Stimulated activated CD8-positive, alpha-beta memory T cell treated with anti-CD3 and anti-CD28 coated beads, Interleukin-7, amount 100 ng/mL, for 24 hours (primary cell): ENCODE measurements around the gene TRIM2.
"Not testable (repeated sequence)": the region's sequence is repeated elsewhere in the genome, so short reads cannot be mapped to it uniquely, and the experiment has no call there.

Experiments
- DNase-seq: peaks from one replicate; pipeline ENCODE4 v3.0.0-alpha.2; 2020; ENCODE audit warnings: low read depth

Gene TRIM2

DNA sequence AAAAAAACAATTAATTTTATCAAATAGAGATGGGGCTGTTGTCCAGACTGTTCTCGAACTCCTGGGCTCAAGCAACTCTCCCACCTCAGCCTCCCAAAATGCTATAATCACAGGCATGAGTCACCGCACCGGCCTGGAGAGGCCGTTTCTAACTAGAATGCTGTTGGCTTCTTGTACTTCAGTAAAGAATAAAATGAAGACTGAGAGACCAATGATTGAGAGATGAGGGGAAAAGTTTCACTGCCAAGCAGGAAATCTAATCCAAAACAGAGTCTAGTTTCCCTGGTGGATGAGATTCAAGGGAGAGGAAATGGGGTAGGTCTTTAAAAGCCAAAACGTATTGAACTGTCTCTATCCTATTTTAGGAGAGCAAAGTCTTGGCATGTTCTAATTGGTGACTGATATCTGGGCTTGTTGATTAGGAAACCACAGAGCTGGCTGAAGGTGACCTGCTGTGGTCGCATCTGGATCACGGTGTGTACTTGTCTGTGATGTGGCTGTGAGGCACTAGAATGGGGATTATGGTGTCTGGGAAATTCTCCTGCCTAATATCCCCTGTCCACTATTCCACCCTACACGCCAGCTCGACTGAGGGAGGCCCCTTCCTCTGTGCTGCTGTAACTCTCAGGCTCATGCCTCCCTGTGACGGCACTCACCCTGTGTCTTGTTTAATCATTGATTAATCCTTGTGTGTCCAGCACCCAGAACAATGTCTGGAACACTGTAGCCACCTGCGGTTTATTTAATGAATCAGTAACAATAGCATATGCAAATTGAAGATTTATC lies 15.0 kb upstream of the TRIM2 start:
- DNase-seq = no peak

DNA sequence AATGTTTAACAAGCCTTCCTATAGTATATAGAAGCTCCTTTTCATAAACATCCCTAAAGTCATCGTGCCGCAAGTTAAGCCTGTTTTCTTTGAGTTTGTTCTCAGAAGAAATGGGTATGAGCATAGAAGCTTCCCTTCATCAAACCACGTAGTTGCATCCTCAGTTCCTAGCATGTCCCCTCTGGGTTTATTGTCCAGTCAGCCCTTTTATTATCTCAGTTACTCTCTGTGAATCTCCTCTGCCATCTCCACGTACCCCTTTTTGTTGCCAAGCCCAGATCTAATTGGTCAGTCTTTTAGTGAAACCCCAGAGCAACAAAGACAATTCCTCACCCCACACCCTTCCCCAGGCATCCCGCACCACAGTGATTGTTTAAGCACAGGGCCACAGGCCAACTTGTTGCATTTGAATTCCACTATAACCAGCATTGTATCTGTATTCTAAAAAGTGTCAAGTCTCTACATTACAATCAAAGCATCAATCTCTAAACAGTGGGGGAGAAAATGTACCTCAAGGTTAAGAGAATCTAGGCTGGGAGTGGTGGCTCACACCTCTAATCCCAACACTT lies 12.4 kb upstream of the TRIM2 start:
- DNase-seq = no peak

DNA sequence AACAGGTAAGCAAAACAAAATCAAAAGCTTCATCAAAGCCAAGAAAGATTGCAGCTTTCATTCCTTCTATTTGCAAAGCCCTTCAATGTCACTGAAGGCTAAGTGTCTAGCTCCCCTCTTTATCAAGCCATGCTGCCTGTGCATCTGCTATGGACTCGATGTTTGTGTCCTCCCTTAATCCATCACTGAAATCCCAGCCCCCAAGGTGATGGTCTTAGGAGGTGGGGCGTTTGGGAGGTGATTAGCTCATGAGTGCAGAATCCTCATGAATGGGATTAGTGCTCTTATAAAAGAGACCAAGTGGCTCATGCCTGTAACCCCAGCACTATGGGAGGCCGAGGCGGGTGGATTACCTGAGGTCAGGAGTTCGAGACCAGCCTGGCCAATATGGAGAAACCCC lies 6.9 kb upstream of the TRIM2 start:
- DNase-seq = no peak

DNA sequence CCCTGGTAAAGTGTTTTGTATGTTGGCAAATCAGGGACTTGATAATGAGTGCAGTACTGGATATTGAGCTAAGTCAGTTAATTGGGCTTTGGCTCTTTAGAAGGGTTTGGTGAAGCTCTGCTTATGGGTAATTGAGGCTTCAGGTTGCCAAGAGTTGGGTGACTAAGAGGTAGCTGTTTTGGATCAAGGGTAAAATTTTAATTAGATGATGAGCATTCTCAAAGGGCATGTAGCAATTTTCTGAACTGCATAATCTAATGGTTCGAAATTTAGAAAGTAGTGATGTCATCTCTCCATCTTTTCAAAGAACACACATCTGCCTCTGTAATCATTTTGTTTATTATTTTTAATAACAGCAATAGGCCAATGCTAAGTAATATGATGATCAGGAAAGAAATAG lies 5.5 kb upstream of the TRIM2 start:
- DNase-seq = no peak

DNA sequence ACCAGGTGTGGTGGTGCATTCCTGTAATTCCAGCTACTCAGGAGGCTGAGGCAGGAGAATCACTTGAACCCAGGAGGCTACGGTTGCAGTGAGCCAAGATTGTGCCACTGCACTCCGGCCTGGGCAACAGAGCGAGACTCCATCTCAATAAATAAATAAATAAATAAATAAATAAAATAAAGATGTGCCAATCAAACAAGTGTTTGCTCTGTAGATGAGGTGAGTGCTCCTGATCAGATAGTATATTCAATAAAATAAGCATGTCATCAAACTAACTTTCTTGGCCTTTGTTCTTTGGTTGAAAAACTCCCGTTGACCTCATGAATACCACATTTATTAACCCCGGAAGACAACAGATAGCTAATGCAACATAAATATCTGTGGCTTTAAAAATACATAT lies 497 bp upstream of the TRIM2 start:
- DNase-seq = not testable (repeated sequence)

DNA sequence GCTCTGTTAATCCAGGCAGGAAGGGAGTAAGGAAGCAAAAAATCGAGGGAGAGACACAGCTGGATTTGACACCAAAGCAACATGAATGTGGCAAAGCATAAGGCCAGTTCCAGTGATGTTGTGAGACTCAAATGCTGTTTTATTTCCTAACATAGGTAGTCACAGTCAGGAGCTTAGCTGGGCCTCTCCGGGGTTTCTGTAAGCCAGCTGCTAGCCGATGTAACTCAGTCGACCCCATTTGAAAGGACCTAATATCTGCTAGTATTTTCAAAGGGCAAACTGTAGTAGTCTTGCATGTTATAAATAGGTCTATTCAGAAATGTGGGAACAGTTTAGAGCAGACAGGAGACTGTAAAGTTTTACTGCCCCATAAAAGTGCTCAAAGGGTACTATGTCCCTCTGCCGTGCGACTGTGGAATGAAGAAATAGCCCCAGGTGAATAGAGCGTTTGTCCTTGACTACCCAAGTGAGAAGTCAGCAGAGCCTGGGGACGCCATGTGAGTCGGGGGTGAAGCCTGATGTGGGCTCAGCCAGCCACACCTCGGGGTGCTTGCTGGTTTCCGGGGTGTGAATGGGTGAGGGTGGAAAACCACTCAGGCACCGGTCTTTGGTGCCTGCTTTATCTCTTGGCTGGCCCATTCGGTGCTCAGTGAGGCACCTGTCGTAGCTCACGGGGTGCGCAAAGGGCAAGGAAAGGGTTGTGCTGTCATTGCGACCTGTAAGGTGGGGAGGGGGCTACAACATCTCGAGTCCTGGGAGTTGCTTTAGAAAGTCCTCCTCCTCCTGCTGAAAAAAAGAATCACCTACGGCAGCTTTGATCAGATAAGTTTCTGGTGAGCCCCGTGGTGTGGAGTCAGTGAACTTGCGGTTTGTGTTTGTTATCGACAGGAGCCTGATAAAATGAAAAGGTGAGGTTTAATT lies 745 bp downstream of the TRIM2 start:
- no peak for DNase-seq

DNA sequence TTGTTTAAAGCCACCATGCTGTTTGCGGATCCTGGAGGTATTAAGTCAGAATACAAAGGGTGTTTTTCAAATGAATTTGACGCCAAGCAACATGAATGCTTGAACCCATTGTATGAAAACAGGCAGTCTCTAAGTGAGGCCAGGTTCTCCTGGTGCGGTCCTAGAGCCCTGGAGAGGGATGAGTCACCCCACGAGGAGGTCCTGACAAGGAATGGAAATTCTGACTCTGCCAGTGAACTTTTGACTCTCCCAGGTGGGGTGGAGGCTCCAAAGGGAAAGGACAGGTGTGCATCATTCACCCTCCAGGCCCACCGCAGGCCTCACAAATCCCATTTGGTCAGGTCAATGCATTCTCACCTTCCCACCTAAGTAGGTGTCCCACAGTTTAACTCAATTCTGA lies 1.5 kb downstream of the TRIM2 start:
- DNase-seq = no peak

DNA sequence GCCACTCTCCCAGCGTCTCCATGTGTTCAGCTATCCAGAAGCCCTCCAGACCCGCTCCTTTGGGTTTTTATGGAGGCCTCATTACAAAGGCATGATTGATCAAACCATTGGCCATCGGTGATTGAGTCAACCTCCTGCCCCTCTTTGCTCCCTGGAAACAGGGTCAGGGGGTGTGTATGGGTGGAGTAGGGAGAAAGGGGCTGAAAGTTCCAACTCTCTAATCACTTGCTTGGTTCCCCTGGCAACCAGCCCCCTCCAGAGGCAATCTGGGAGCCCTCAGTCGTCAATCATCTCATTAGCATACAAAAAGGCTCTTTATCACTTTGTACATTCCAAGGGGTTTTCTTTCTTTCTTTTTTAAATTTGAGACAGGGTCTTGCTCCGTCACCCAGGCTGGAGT lies 2.3 kb downstream of the TRIM2 start:
- DNase-seq = no peak

DNA sequence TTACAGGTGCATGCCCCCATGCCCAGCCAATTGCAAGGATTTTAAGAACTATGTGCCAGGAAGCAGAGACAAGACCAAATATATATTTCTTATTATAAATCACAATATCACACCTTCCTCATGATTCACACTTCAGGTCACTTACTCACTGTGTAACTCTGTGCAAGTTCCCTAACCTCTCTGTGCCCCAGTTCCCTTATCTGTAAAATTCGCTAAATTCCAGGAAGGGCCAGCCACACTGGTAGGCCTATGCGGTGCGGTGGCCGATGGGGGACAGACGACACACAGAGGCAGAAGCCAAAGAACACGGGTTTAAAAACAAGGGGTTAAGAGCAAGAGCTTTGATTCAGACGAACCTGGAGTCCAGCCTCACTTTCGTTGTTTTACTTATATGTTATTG lies 2.8 kb downstream of the TRIM2 start:
- DNase-seq = no peak

DNA sequence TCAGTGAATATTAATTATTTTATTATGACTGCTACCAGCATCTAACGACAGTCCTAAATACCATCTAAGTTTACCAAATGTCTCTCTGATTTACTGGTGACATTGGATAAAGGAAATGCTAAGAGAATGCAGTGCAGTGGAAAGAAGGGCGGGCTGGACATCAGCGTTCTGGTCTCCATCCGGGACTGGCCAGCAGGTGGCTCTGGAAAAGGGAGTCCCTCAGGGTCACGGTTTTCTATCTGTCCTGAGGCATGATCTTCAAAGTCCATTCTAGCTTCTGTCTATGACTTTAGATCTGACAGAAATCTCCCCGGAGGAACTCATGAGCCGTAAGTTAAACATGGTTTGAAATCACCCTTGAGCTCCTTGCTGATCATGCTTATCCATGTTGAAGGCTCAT lies 3.3 kb downstream of the TRIM2 start:
- no peak for DNase-seq

DNA sequence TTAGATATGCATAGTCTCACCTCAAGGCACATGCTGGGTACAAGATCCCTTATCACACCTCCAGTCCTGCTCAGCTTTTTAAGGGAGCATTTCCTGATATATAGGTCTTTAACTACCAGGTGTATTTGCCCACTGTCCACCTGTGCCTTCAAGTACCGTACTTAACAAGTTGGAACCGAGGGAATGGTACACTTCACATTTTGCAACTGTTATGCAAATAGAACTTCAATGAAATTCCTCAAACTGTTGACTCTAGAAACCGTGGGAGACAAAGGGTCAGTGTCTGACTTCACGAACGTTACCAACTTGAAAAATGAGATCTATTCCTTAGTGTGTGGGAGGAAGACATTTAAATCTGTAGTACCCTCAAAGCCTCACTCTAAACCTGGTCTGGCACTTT lies 5.2 kb downstream of the TRIM2 start:
- DNase-seq = no peak

DNA sequence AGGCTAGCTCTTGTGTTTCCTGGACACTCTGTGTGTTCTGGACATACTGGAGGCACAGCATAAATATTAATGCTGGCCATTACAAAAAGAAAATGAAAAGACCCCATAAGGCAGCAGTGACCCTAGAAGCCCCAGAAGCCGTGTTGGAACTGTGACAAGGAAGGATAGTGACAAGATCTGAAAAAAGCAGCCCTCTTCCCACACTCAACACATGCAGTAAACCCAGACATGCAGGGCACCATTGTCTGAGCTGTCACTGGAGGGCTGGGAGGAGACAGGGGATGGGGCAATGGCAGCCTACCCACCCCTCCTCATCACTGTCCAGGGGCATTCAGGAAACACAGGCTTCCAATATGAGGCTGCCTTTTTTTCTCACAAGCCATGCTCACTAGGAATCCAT lies 6.5 kb downstream of the TRIM2 start:
- no peak for DNase-seq

DNA sequence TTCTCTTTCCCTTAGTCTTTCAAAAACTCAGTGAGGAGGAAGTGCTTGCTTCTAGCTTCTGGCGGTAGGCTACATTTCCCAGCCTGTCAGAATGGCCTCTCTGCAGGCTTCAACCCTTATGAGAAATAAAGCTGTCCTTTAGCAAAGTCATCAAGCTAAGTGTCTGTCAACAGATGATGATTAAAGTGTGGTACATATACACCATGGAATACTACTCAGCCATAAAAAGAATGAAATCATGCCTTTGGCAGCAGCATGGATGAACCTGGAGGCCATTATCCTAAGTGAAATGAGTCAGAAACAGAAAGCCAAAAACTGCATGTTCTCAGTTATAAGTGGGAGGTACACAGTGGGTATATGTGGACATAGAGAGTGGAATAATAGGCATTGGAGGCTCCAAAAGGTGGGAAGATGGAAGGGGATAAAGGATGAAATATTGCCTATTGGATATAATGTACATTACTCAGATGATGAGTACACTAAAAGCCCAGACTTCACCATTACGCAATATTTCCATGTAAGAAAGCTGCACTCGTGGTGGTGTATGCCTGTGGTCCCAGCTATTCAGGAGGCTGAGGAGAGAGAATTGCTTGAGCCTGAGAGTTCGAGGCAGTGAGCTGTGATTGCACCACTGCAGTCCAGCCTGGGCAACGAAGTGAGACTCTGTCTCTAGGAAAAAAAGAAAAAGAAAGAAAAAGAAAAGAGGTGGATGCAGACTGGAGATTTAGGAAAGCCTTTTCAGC lies 7.9 kb downstream of the TRIM2 start:
- DNase-seq = no peak

DNA sequence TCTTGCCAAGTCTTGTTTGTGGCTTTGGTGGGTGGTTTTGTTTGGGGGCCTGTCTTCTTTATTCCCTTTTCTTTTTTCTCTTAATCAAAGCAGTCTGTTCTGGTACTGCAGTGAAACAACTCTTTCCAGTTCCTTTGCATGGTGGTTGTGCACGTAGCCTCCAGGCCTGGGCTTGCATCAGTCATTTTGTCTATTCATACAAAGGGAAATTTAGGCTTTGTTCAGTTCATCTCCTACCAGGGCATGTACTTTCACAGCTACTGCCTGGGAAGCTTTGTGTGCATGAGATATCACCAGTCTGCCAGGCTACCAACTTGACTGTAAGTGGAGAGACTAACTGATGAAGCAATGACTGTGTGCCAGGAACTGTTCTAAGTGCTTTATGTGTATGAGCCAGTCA lies 8.5 kb downstream of the TRIM2 start:
- no peak for DNase-seq

DNA sequence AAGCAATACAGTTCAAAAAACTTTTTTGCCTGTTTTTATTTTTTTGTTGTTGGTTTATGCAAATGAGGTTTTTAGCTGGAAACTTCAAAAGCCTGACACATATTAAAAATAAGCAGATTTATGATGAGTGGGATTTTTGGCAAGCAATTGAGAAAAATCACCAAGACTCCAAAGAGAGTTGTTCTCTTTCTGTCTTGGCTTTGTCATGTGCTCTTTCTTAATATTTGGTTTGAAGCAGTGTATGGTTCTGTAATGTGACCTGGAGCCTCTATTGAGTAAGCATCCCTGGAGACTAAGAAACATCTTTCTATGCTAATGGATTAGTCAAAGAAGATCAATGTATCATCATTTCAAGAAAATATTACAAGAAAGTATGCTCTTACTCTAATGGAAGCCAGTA lies 11.7 kb downstream of the TRIM2 start:
- no peak for DNase-seq

DNA sequence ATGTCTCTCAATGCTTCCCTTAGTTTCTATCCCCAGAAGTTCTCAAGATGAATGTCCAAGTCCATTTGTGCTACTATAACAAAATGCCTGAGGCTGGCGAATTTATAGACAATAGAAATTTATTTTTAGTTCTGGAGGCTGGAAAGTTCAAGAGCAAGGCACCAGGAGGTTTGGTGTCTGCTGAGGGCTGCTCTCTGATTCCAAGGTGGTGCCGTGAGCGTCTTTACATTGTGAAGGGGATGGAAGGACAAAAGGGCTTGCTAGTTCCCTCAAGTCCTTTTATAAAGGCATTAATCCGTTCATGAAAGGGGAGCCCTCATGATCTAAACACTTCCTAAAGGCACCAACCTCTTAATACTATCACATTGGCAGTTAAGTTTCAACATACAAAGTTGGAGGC lies 12.3 kb downstream of the TRIM2 start:
- no peak for DNase-seq

DNA sequence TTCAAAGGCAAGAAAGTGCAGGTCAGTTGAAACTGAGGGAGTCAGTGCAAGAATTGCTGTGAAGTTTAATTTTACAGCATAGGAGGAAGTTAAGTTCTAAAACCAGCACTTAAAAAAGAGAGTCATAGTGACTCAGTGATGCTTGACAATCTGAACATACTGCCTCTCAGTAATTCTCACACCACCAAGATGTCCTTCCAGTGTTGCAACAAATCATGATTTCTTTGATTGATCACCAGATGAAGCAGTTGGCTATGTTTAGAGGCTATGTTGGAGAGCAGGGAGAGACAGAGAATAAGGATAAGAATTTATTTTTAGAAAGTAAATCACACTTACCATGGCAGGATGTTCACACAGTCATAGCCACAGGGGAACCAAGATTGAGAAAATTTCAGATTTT lies 13.2 kb downstream of the TRIM2 start:
- DNase-seq = no peak

DNA sequence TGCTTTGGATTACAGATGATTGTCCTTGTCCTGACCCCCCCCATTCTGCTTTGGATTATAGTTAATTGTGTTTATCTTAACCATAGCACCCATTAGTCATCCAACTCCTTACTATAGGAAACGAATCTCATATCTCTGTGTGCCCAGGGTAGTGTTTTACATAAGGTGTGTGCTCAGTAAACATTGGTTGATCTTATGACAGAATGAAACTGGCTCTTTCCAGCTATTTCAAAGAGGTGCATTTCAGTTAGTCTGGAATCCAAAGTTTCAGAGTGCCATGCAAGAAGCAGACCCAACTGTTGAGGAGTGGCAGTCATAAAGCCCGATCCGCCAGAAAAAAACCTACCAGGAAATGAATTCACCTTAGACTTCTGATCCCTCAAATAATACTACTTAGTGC lies 14.7 kb downstream of the TRIM2 start:
- no peak for DNase-seq

DNA sequence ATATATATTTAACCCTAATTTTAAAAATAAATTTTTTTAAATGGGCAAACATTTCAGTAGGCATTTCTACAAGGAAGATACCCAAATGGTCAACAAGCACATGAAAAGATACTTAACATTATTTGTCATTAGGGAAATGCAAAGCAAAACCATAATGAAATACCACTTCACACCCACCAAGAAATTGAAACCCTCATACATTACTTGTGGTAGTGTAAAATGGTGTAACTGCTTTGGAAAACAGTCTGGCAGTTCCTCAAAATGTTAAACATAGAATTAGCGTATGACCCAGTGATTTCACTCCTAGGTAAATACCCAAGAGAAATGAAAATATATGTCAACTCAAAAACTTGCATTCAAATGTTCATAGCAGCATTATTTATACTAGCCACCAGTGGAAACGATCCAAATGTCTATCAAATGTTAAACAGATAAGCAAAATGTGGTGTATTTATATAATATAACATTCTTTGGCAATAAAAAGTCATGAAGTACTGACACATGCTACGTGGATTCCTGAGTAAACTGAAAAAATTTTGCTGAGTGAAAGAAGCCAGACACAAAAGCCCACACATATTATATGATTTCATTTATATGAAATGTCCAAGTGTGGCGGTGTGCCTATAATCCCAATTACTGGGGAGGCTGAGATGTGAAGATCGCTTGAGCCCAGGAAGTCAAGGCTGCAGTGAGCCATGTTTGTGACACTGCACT lies 16.6 kb downstream of the TRIM2 start:
- no peak for DNase-seq

DNA sequence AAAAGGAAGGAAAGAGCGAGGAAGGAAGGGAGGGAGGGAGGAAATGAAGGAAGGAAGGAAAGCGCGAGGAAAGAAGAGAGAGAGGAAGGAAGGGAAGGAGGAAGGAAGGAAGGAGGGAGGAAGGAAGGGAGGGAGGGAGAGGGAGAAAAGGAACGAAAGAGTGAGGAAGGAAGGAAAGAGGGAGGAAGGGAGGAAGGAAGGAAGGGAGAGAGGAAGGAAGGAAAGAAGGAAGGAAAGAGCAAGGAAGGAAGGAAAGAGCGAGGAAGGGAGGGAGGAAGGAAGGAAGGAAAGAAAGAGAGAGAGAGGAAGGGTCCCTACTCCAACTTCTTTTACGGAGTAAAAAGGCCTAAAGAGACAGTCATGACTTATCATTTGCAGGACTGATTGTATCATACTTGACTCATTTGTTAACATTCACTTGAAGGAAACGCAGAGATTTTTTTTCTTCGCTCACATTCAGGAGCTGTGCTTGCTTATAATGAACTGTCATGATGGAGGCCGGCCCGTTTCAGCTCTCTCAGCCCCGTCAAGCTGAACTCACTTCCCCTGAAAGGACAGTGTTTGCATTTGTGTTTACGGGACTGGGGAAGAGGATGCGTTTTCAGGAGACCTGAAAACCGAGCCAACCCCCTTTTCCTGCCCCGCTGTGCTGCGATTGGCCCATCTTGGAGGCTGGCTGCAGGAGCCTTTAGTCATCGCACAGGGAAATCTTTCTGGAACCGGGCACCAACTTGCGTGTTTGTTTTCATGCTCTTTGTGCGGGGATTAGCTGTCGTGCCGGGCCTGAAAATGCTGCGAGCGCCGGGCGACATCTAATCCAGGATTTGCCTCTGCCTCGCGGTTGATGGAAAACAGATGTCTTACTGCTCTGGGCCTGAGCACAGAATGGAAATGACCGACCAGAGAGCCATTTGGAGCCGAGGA lies 17.8 kb downstream of the TRIM2 start:
- DNase-seq = no peak
